ENCODE measurements around the gene C10orf71.

DNA sequence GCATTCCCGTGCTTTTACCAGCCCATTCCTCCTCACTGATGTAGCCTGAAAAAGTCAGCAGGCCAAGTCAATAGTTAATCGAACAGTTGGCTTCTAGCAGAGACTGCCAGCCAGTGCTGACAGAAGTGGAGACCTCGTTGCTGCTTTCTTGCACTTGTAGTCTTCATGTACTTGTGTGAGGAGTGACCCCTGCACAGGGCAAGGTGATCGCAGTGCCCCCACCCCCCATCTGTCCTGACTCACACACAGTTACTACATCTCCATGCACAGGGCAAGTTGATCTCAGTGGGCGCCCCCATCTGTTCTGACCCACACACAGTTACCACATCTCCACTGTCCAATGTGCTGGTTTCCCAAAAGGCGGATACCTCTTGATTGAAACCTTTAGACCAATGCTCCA lies 34.2 kb downstream of the C10orf71 start:
- no peak for TF ChIP-seq CTCF (IDR thresholded peaks at IDR 0.05; ENCODE audit: insufficient read depth, low read depth, low read length)
- no peak for TF ChIP-seq EZH2 (IDR thresholded peaks at IDR 0.05; ENCODE audit: insufficient read depth, low read length)

Data from astrocyte (in vitro differentiated cells and primary cell).